ENCODE results near the gene CYP27B1. TPM values are rescaled to one million over a fixed set of nuclear protein-coding genes. Genes with fewer than 3 reads are reported as not detected.

Gene CYP27B1
- total and polyA plus RNA-seq, 9 of the 15 experiments (the other 6 are each of a cell fraction or from before 2014, with no cell fraction given): 0.18 to 4.2 (median 1.8) TPM

- TF ChIP-seq, protein P1, sequence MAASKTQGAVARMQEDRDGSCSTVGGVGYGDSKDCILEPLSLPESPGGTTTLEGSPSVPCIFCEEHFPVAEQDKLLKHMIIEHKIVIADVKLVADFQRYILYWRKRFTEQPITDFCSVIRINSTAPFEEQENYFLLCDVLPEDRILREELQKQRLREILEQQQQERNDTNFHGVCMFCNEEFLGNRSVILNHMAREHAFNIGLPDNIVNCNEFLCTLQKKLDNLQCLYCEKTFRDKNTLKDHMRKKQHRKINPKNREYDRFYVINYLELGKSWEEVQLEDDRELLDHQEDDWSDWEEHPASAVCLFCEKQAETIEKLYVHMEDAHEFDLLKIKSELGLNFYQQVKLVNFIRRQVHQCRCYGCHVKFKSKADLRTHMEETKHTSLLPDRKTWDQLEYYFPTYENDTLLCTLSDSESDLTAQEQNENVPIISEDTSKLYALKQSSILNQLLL (CRISPR knock-in tag; IDR thresholded peaks at IDR 0.05; ENCODE audit: borderline replicate concordance): no peak
- TF ChIP-seq ZBTB9 (CRISPR knock-in tag; IDR thresholded peaks at IDR 0.05) (peak; percentile 20; the same call in 1 of the 2 replicates), RBM15 (IDR thresholded peaks at IDR 0.05; ENCODE audit: insufficient read depth, low read length) (no peak), RBFOX2 (IDR thresholded peaks at IDR 0.05; ENCODE audit: low read depth, low read length) (peak; percentile 94), ZNF239 (CRISPR knock-in tag; IDR thresholded peaks at IDR 0.05) (no peak), BCL6 (CRISPR knock-in tag; IDR thresholded peaks at IDR 0.05) (no peak), ZNF583 (CRISPR knock-in tag; IDR thresholded peaks at IDR 0.05) (no peak), ZNF695 (CRISPR knock-in tag; IDR thresholded peaks at IDR 0.05) (no peak), XRCC5 (IDR thresholded peaks at IDR 0.05; ENCODE audit: low read depth, low read length) (peak; percentile 36; the same call in 1 of the 2 replicates), ZSCAN32 (CRISPR knock-in tag; IDR thresholded peaks at IDR 0.05) (no peak), GTF2F1 (IDR thresholded peaks at IDR 0.05; ENCODE audit: low read depth, low read length) (peak; percentile 66), JUN (IDR thresholded peaks at IDR 0.05; ENCODE audit: borderline replicate concordance, low read depth, low read length) (peak; percentile 89), JUN (CRISPR knock-in tag; IDR thresholded peaks at IDR 0.05; ENCODE audit: borderline replicate concordance) (peak; percentile 97), ZNF263 (CRISPR knock-in tag; IDR thresholded peaks at IDR 0.05; ENCODE audit: borderline replicate concordance) (peak; percentile 67; the same call in 1 of the 2 replicates), PCBP1 (IDR thresholded peaks at IDR 0.05; ENCODE audit: low read depth, low read length, poor library complexity, severe bottlenecking) (no peak)
- TF ChIP-seq, protein P2, sequence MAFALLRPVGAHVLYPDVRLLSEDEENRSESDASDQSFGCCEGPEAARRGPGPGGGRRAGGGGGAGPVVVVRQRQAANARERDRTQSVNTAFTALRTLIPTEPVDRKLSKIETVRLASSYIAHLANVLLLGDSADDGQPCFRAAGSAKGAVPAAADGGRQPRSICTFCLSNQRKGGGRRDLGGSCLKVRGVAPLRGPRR (CRISPR knock-in tag; IDR thresholded peaks at IDR 0.05): no peak
- TF ChIP-seq, protein P3, sequence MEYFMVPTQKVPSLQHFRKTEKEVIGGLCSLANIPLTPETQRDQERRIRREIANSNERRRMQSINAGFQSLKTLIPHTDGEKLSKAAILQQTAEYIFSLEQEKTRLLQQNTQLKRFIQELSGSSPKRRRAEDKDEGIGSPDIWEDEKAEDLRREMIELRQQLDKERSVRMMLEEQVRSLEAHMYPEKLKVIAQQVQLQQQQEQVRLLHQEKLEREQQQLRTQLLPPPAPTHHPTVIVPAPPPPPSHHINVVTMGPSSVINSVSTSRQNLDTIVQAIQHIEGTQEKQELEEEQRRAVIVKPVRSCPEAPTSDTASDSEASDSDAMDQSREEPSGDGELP (CRISPR knock-in tag; IDR thresholded peaks at IDR 0.05; ENCODE audit: borderline replicate concordance): peak; percentile 98
- TF ChIP-seq, protein P4, sequence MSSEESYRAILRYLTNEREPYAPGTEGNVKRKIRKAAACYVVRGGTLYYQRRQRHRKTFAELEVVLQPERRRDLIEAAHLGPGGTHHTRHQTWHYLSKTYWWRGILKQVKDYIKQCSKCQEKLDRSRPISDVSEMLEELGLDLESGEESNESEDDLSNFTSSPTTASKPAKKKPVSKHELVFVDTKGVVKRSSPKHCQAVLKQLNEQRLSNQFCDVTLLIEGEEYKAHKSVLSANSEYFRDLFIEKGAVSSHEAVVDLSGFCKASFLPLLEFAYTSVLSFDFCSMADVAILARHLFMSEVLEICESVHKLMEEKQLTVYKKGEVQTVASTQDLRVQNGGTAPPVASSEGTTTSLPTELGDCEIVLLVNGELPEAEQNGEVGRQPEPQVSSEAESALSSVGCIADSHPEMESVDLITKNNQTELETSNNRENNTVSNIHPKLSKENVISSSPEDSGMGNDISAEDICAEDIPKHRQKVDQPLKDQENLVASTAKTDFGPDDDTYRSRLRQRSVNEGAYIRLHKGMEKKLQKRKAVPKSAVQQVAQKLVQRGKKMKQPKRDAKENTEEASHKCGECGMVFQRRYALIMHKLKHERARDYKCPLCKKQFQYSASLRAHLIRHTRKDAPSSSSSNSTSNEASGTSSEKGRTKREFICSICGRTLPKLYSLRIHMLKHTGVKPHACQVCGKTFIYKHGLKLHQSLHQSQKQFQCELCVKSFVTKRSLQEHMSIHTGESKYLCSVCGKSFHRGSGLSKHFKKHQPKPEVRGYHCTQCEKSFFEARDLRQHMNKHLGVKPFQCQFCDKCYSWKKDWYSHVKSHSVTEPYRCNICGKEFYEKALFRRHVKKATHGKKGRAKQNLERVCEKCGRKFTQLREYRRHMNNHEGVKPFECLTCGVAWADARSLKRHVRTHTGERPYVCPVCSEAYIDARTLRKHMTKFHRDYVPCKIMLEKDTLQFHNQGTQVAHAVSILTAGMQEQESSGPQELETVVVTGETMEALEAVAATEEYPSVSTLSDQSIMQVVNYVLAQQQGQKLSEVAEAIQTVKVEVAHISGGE (CRISPR knock-in tag; IDR thresholded peaks at IDR 0.05): peak in 1 of 3 experiments; percentile 51; a peak in 1 of 6 replicates
Observed at GRCh38 chr12:57771873-57772428, 5.1 kb upstream of the CYP27B1 start, which contains the start of gene METTL1 (continued).
